Calu3 (cell line): ENCODE data around the gene SOHLH1. TPM values are rescaled to one million over a fixed set of nuclear protein-coding genes. Genes with fewer than 3 reads are reported as not detected.

Experiments
- BruUV-seq: library from RNA; stranded (reverse); fragments of 400-500 nt; replicated peaks from 2 replicates; lab custom pipeline; 2021; lab: Mats Ljungman, UMichigan
- CTCF ChIA-PET: fragments of 300-600 bp; sonication (Branson Sonifier 250); formaldehyde crosslinking; loops from one replicate; lab custom pipeline; 2022; ENCODE audit warnings: antibody characterized with exemption; lab: Charles Lee
- DNase-seq: peaks from one replicate; pipeline ENCODE4 v3.0.0; 2022
- H3K27ac Mint-ChIP-seq: one replicate; pipeline ENCODE4 v1.8.0; 2022; ENCODE audit warnings: mixed read lengths; ENCODE audit not compliant: unreplicated experiment
- H3K27me3 Mint-ChIP-seq: one replicate; pipeline ENCODE4 v1.8.0; 2022; ENCODE audit warnings: mixed read lengths; ENCODE audit not compliant: unreplicated experiment
- H3K36me3 Mint-ChIP-seq: one replicate; pipeline ENCODE4 v1.8.0; 2022; ENCODE audit warnings: mild to moderate bottlenecking, moderate library complexity, mixed read lengths; ENCODE audit not compliant: insufficient read depth, unreplicated experiment
- H3K4me1 Mint-ChIP-seq: one replicate; pipeline ENCODE4 v1.8.0; 2022; ENCODE audit warnings: mild to moderate bottlenecking, low read depth, mixed read lengths; ENCODE audit not compliant: unreplicated experiment
- H3K4me3 Mint-ChIP-seq: one replicate; pipeline ENCODE4 v1.8.0; 2022; ENCODE audit warnings: mild to moderate bottlenecking, low read depth, moderate library complexity, mixed read lengths; ENCODE audit not compliant: unreplicated experiment
- H3K9me3 Mint-ChIP-seq: one replicate; pipeline ENCODE4 v1.8.0; 2022; ENCODE audit warnings: low read depth, mixed read lengths; ENCODE audit not compliant: unreplicated experiment
- intact Hi-C: fragments of 100-400 bp; cut with micrococcal nuclease; formaldehyde crosslinking; loops from one replicate; pipeline ENCODE4 v1.10.0; 2022; ENCODE audit not compliant: unreplicated experiment
- total RNA-seq: library from RNA; stranded (reverse); gene quantifications from 2 replicates; pipeline ENCODE4 v1.2.3, GENCODE V29; 2022
- TF ChIP-seq, protein P1 (sequence below): fragments of 200-600 bp; IDR thresholded peaks from one replicate; pipeline ENCODE4 v1.8.0; 2022; ENCODE audit warnings: antibody characterized with exemption; ENCODE audit not compliant: unreplicated experiment

The SOHLH1 gene
- total RNA-seq, 1 experiment from 2014 or later: not detected

DNA sequence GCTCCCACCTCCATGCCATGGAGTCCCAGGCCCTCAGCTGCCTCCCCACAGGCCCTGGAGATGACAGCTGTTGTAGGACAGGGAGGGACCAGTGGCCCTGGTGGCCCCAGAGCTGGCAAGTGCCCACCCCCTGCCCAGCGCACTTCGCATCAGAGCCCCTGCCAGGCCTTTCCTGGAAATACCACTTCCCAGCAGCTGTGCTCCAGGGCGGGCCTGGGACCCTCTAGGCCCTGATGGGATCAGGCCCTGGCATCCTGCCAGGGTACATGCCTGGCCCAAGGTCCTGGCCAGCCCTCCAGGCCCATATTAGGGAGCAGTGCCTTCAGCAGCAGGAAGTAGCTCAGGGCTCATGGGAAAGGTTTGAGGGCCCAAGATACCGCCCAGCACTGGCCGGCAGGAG is 5.2 kb upstream of the SOHLH1 start:
- CTCF ChIA-PET: no interaction called here
- H3K27ac Mint-ChIP-seq: no peak overlapping the region

GRCh38 chr9:135703726-135704125 is 4.4 kb upstream of the SOHLH1 start:
- Mint-ChIP-seq H3K4me3 (no peak overlapping the region), H3K27ac (no peak overlapping the region), H3K36me3 (no peaks in the 10 kb centered on the region), H3K9me3 (no peaks in the 10 kb centered on the region), H3K27me3 (peaks cover 24% of the 10 kb centered on the region), H3K4me1 (no peaks in the 10 kb centered on the region)
- no TSS peak for BruUV-seq
- DNase-seq: no peak
- intact Hi-C loops: no loop called here
- TF ChIP-seq, protein P1, sequence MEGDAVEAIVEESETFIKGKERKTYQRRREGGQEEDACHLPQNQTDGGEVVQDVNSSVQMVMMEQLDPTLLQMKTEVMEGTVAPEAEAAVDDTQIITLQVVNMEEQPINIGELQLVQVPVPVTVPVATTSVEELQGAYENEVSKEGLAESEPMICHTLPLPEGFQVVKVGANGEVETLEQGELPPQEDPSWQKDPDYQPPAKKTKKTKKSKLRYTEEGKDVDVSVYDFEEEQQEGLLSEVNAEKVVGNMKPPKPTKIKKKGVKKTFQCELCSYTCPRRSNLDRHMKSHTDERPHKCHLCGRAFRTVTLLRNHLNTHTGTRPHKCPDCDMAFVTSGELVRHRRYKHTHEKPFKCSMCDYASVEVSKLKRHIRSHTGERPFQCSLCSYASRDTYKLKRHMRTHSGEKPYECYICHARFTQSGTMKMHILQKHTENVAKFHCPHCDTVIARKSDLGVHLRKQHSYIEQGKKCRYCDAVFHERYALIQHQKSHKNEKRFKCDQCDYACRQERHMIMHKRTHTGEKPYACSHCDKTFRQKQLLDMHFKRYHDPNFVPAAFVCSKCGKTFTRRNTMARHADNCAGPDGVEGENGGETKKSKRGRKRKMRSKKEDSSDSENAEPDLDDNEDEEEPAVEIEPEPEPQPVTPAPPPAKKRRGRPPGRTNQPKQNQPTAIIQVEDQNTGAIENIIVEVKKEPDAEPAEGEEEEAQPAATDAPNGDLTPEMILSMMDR: no peak
- CTCF ChIA-PET: no interaction called here

More for the DNA sequence above, 5.2 kb upstream of the SOHLH1 start:
- DNase-seq: no peak
- H3K4me1 Mint-ChIP-seq: no peaks in the 10 kb centered on the region
- no peaks in the 10 kb centered on the region for H3K36me3 Mint-ChIP-seq
- no peak overlapping the region for H3K4me3 Mint-ChIP-seq
- no peaks in the 10 kb centered on the region for H3K9me3 Mint-ChIP-seq
- no TSS peak for BruUV-seq
- TF ChIP-seq, protein P1: no peak
- intact Hi-C loops: no loop called here
- peaks cover 32% of the 10 kb centered on the region for H3K27me3 Mint-ChIP-seq

DNA sequence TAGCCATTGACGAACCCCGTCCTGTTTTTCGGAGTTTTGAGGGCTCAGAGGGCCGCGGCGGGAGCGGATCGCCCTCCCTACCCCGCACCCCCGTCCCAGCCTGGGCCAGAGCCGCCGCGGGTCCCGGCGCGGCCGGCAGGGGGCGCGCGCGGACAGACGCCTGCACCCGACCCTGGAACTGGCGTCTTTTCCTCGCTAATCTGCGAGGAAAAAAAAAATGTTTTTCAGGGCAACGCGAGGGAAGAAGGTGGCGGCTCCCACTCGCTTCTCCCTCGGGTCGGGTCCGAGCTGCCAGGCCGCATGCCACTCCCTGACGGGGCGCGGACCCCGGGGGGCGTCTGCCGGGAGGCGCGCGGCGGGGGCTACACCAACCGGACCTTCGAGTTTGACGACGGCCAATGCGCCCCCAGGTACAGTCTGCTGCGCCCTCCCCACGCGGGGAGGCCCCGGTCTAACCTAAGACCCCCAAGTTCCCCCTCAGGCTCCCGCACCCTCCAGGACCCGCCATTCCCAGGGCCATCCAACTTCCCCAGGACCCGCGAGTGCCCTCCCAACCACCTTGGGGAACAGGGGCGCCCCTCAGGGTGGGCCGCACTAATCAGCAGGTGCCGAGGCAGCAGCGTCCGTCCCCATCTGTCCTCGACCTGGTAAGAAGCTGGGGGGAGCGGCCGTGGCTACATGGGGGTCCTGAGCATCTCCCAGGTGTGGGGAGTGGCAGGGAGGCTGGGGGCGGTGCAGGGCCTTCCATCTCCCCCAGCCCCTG is 2.9 kb upstream of the SOHLH1 start, which contains the start of gene KCNT1:
Gene KCNT1 (plus strand): TSS at position 227 of the 763 bp plus-strand sequence. CDS start 74 bp downstream, at position 301.
- TF ChIP-seq, protein P1: peak; percentile 62
- Mint-ChIP-seq H3K36me3 (no peaks in the 10 kb centered on the region), H3K27me3 (peaks cover 19% of the 10 kb centered on the region), H3K4me1 (no peaks in the 10 kb centered on the region), H3K9me3 (no peaks in the 10 kb centered on the region), H3K27ac (no peak within 1 kb of the TSS), H3K4me3 (no peak within 1 kb of the TSS)
- CTCF ChIA-PET: no interaction called here
- intact Hi-C loops: no loop called here
- peak; percentile 62 for DNase-seq
- no TSS peak for BruUV-seq

- CTCF ChIA-PET: interaction anchor here (0.7 kb wide), 1 partner anchor 313 kb away, joined by 9 read pairs; no protein-coding TSS in a partner anchor
- TF ChIP-seq, protein P1: no peak
- H3K27me3 Mint-ChIP-seq: peaks cover 27% of the 10 kb centered on the region
- intact Hi-C loops: no loop called here
- BruUV-seq: no TSS peak
- H3K27ac Mint-ChIP-seq: no peak overlapping the region
- no peaks in the 10 kb centered on the region for H3K4me1 Mint-ChIP-seq
- H3K9me3 Mint-ChIP-seq: no peaks in the 10 kb centered on the region
- H3K4me3 Mint-ChIP-seq: no peak overlapping the region
- DNase-seq: no peak
- no peaks in the 10 kb centered on the region for H3K36me3 Mint-ChIP-seq
These were observed 2.0 kb upstream of the SOHLH1 start for GRCh38 chr9:135701067-135701958.
